ENCODE results near the gene PSMG4. TPM values are rescaled to one million over a fixed set of nuclear protein-coding genes. Genes with fewer than 3 reads are reported as not detected.

Gene PSMG4
- polyA plus RNA-seq, 2 of the 4 experiments (the other 2 are of a cell fraction), result 15.0 to 21.9 TPM

- ChIA-PET CTCF (interaction anchor here (0.6 to 17.5 kb wide), 3 partner anchors 62 to 446 kb away, joined by 3 to 186 read pairs (median 17); no protein-coding TSS in a partner anchor), POLR2A (no interaction called here)
- Histone ChIP-seq H3K9me3 (no peaks in the 10 kb centered on the region), H3K4me1 (peaks cover 10% of the 10 kb centered on the region), H3K27ac (no peak overlapping the region), H3K4me2 (no peak overlapping the region), H3K4me3 (no peak overlapping the region)
- ATAC-seq, result no peak
- FAIRE-seq, result no peak
- no peak for TF ChIP-seq JUNB (IDR thresholded peaks at IDR 0.05)
- TF ChIP-seq REST (IDR thresholded peaks at IDR 0.05), result no peak
- TF ChIP-seq NFE2L2 (conservative IDR thresholded peaks at IDR 0.05; ENCODE audit: low read length), result no peak
- TF ChIP-seq CHD4 (IDR thresholded peaks at IDR 0.05; ENCODE audit: borderline replicate concordance), result no peak
- TF ChIP-seq PHF8 (IDR thresholded peaks at IDR 0.05; ENCODE audit: borderline replicate concordance, low read depth), result no peak
- TF ChIP-seq RFX5 (IDR thresholded peaks at IDR 0.05), result no peak
- no peak for TF ChIP-seq MAFK (IDR thresholded peaks at IDR 0.05; ENCODE audit: partially characterized antibody)
- no peak for TF ChIP-seq E2F6 (IDR thresholded peaks at IDR 0.05; ENCODE audit: borderline replicate concordance, low read depth)
- no peak for TF ChIP-seq TFCP2L1 (CRISPR knock-in tag; IDR thresholded peaks at IDR 0.05)
- no peak for TF ChIP-seq ESRRA (IDR thresholded peaks at IDR 0.05; ENCODE audit: borderline replicate concordance, low read length)
- no peak for TF ChIP-seq PBX3 (IDR thresholded peaks at IDR 0.05)
- DNase-seq (ENCODE audit: low read depth in 1 of 2, low spot score in 1 of 2), result no peak
- WGBS (ENCODE audit: missing lambda C conversion rate), result 95% methylated on average over 13 of the region's 24 CpGs
These were observed 28.0 kb downstream of the PSMG4 start for GRCh38 chr6:3286641-3287171.

GRCh38 chr6:3287308-3287707 is 28.6 kb downstream of the PSMG4 start:
- ChIA-PET POLR2A (no interaction called here), CTCF (interaction anchor here (0.6 to 4.3 kb wide), 2 partner anchors 62 to 445 kb away, joined by 3 to 17 read pairs; no protein-coding TSS in a partner anchor)
- no peak overlapping the region for H3K27ac ChIP-seq
- no peak for TF ChIP-seq RARB (CRISPR knock-in tag; IDR thresholded peaks at IDR 0.05)
- no peak for TF ChIP-seq HES2 (IDR thresholded peaks at IDR 0.05)
- TF ChIP-seq EP300 (IDR thresholded peaks at IDR 0.05), result no peak
- TF ChIP-seq TFCP2L1 (CRISPR knock-in tag; IDR thresholded peaks at IDR 0.05), result no peak
- no peak for TF ChIP-seq POLR2A (IDR thresholded peaks at IDR 0.05; ENCODE audit: low read length)
- TF ChIP-seq CTCF (IDR thresholded peaks at IDR 0.05), result no peak
- TF ChIP-seq KDM5A (IDR thresholded peaks at IDR 0.05), result no peak
- no peak for TF ChIP-seq REST (IDR thresholded peaks at IDR 0.05)
- TF ChIP-seq CHD4 (IDR thresholded peaks at IDR 0.05; ENCODE audit: borderline replicate concordance), result no peak
- no peak for TF ChIP-seq POLR2AphosphoS2 (conservative IDR thresholded peaks at IDR 0.05; ENCODE audit: low read length)
- TF ChIP-seq ZFP36 (IDR thresholded peaks at IDR 0.05; ENCODE audit: borderline replicate concordance, partially characterized antibody), result no peak
- no peak for TF ChIP-seq HEYL (CRISPR knock-in tag; IDR thresholded peaks at IDR 0.05)
- no peak for DNase-seq (ENCODE audit: low read depth in 1 of 2, low spot score in 1 of 2)
- no peak for FAIRE-seq
- no peak for ATAC-seq
- H3K9me3 ChIP-seq, result no peaks in the 10 kb centered on the region
- no peak overlapping the region for H3K4me3 ChIP-seq
- peaks cover 4% of the 10 kb centered on the region; the same call in 2 of the 3 replicates for H3K4me1 ChIP-seq
- H3K4me2 ChIP-seq, result no peak overlapping the region
- 85% methylated on average over 9 of the region's 9 CpGs for WGBS (ENCODE audit: missing lambda C conversion rate)

Data from A549 (cell line).